ENCODE data around the gene PRKAG1.

The PRKAG1 gene

GRCh38 chr12:48999371-49000131, 19.0 kb downstream of the PRKAG1 start, which contains the start of gene DDN:
Gene DDN, minus strand, starts transcription at chr12:48999375. Its CDS starts 88 bp downstream, at chr12:48999287.
- peak; percentile 15 for TF ChIP-seq FOXP2 (optimal IDR thresholded peaks at IDR 0.05; ENCODE audit: borderline replicate concordance, extremely low read depth, extremely low read length, insufficient read depth)
- TF ChIP-seq, protein P1, sequence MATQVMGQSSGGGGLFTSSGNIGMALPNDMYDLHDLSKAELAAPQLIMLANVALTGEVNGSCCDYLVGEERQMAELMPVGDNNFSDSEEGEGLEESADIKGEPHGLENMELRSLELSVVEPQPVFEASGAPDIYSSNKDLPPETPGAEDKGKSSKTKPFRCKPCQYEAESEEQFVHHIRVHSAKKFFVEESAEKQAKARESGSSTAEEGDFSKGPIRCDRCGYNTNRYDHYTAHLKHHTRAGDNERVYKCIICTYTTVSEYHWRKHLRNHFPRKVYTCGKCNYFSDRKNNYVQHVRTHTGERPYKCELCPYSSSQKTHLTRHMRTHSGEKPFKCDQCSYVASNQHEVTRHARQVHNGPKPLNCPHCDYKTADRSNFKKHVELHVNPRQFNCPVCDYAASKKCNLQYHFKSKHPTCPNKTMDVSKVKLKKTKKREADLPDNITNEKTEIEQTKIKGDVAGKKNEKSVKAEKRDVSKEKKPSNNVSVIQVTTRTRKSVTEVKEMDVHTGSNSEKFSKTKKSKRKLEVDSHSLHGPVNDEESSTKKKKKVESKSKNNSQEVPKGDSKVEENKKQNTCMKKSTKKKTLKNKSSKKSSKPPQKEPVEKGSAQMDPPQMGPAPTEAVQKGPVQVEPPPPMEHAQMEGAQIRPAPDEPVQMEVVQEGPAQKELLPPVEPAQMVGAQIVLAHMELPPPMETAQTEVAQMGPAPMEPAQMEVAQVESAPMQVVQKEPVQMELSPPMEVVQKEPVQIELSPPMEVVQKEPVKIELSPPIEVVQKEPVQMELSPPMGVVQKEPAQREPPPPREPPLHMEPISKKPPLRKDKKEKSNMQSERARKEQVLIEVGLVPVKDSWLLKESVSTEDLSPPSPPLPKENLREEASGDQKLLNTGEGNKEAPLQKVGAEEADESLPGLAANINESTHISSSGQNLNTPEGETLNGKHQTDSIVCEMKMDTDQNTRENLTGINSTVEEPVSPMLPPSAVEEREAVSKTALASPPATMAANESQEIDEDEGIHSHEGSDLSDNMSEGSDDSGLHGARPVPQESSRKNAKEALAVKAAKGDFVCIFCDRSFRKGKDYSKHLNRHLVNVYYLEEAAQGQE (IDR thresholded peaks at IDR 0.05; ENCODE audit: insufficient read depth in 1 of 2, low read depth in 2 of 2, low read length in 2 of 2), result no peak

GRCh38 chr12:48998497-48999353, 19.9 kb downstream of the PRKAG1 start:
- TF ChIP-seq POLR2AphosphoS5 (IDR thresholded peaks at IDR 0.05; ENCODE audit: low read depth, low read length) (no peak), FOXP2 (optimal IDR thresholded peaks at IDR 0.05; ENCODE audit: borderline replicate concordance, extremely low read depth, extremely low read length, insufficient read depth) (no peak), SIN3A (IDR thresholded peaks at IDR 0.05; ENCODE audit: borderline replicate concordance, insufficient read depth, low read length) (no peak), TAF1 (IDR thresholded peaks at IDR 0.05; ENCODE audit: borderline replicate concordance, insufficient read depth, low read length) (no peak)
- TF ChIP-seq, protein P1 (IDR thresholded peaks at IDR 0.05; ENCODE audit: insufficient read depth in 1 of 2, low read depth in 2 of 2, low read length in 2 of 2), result no peak

GRCh38 chr12:48997719-48998496, 20.7 kb downstream of the PRKAG1 start:
- TF ChIP-seq SIN3A (IDR thresholded peaks at IDR 0.05; ENCODE audit: borderline replicate concordance, insufficient read depth, low read length) (no peak), POLR2AphosphoS5 (IDR thresholded peaks at IDR 0.05; ENCODE audit: low read depth, low read length) (no peak), TAF1 (IDR thresholded peaks at IDR 0.05; ENCODE audit: borderline replicate concordance, insufficient read depth, low read length) (no peak), FOXP2 (optimal IDR thresholded peaks at IDR 0.05; ENCODE audit: borderline replicate concordance, extremely low read depth, extremely low read length, insufficient read depth) (no peak)
- TF ChIP-seq, protein P1 (IDR thresholded peaks at IDR 0.05; ENCODE audit: insufficient read depth in 1 of 2, low read depth in 2 of 2, low read length in 2 of 2), result no peak

DNA sequence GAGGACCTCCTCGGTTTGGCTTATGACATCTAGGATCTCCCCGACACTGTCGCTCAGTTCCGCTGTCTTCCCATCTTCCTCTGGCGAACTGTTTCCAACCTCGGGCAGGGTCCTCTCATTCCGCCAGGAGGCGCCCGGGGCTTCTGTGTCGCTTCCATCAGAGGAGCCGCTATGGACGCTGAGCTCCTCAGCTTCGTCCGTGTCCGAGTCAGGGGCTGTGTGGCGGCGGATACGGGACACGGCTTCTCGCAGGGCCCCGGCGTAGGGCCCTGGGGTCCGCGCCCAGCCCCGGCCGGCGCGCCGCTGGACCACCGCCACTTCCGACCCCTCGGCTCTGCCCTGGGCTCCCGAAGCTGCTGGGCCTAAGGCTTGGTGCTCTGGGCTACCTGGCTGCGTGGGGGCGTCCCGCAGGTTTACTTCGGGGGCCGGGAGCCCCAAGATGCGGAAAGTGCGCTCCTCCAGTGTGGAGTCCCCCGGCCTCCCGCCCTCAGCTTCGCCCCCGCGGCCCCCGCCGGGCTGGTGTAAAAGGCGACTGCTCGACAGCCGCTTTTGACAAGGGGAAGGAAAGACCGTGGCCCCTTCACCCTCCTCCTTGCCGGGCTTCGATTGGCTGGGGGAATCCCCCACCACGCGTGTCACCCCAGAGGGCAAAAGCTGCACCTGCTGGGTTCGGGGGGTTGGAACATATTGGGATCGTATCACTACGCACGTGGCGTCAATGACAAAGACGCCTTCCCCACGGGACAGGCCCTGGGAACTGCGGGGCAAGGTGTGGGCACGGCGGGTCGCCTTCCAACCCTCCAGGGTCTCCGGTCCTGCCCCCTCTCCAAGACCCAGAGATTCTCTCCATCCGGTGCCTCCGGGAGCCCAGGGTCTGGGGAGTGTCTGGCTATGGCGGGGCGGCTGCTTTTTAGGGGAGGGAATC, 21.5 kb downstream of the PRKAG1 start:
- TF ChIP-seq, protein P1 (IDR thresholded peaks at IDR 0.05; ENCODE audit: insufficient read depth in 1 of 2, low read depth in 2 of 2, low read length in 2 of 2), result no peak
- no peak for TF ChIP-seq SIN3A (IDR thresholded peaks at IDR 0.05; ENCODE audit: borderline replicate concordance, insufficient read depth, low read length)
- no peak for TF ChIP-seq TAF1 (IDR thresholded peaks at IDR 0.05; ENCODE audit: borderline replicate concordance, insufficient read depth, low read length)
- no peak for TF ChIP-seq POLR2AphosphoS5 (IDR thresholded peaks at IDR 0.05; ENCODE audit: low read depth, low read length)
- TF ChIP-seq FOXP2 (optimal IDR thresholded peaks at IDR 0.05; ENCODE audit: borderline replicate concordance, extremely low read depth, extremely low read length, insufficient read depth), result no peak
